Measurements from ENCODE around the gene SCN4B. TPM values are rescaled to one million over a fixed set of nuclear protein-coding genes. Genes with fewer than 3 reads are reported as not detected.
A peak's percentile ranks its signal among the peaks of the same experiment; 100 is the strongest.

Gene SCN4B
- total RNA-seq, 1 experiment from 2014 or later: not detected

DNA sequence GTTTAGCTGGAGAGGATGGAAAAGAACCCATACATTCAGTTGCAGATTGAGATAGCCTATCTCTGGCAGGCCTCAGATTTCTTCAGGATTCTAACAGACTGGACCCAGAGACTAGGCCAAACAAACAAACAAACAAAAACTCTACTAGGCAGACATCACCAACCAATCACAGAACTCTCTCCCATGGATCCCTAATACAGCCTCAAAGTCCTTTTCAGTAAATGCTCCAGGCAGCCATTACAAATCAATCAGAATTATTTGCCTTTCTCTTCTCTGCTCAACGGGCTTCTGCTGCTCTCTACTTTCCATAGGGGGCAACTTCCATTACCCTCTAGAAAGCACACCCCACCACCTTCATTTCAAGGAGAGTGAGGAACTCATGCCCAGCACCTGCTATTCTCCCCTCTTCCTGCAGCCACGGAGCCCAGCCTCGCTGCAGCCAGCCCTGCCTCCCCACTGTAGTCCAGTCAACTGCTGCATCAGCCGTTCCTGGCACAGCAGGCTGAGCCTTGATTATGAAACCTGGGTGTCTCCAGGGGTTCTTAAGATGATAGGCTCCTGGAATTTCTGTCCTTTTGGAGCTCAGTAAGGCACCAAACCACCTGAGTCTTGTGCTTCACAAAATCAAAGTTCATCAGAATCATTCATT is 46.8 kb downstream of the SCN4B start:
- no peaks in the 10 kb centered on the region for H4K20me1 ChIP-seq (ENCODE audit: insufficient read depth)
- POLR2A ChIA-PET (ENCODE audit: unreplicated experiment): no interaction called here
- no peaks in the 10 kb centered on the region for H3K27me3 ChIP-seq (ENCODE audit: insufficient read depth, low read depth)
- intact Hi-C loops (cut with micrococcal nuclease; ENCODE audit: unreplicated experiment): no loop called here
- no TSS peak for BruUV-seq (replicated peaks)
- CTCF ChIA-PET: no interaction called here
- no peaks in the 10 kb centered on the region for H3K36me3 ChIP-seq (ENCODE audit: low read depth)
- H3F3A ChIP-seq (ENCODE audit: insufficient read depth, low read depth): no peaks in the 10 kb centered on the region
- no peak for TF ChIP-seq CTCF (conservative IDR thresholded peaks at IDR 0.05)
- no peak for TF ChIP-seq EZH2 (IDR thresholded peaks at IDR 0.05; ENCODE audit: low read depth)
- no peaks in the 10 kb centered on the region for H3K9me2 ChIP-seq (ENCODE audit: insufficient read depth)
- H2AFZ ChIP-seq: no peak overlapping the region
- no peak overlapping the region for H3K27ac ChIP-seq
- H3K4me1 ChIP-seq (replicated peaks; ENCODE audit: insufficient read depth): peaks cover 9% of the 10 kb centered on the region
- no peak overlapping the region for H3K4me3 ChIP-seq
- H3K4me2 ChIP-seq: no peak overlapping the region
- H3K79me2 ChIP-seq (ENCODE audit: low read depth): no peaks in the 10 kb centered on the region
- no peaks in the 10 kb centered on the region for H3K9me3 ChIP-seq (ENCODE audit: insufficient read depth, low read depth)
- DNase-seq: no peak

- no TSS peak for BruUV-seq (replicated peaks)
- peaks cover 7% of the 10 kb centered on the region; the same call in 1 of the 2 replicates for H3K4me1 ChIP-seq (replicated peaks; ENCODE audit: insufficient read depth)
- no peaks in the 10 kb centered on the region for H3K79me2 ChIP-seq (ENCODE audit: low read depth)
- H3K27me3 ChIP-seq (ENCODE audit: insufficient read depth, low read depth): no peaks in the 10 kb centered on the region
- TF ChIP-seq EZH2 (IDR thresholded peaks at IDR 0.05; ENCODE audit: low read depth): no peak
- no peak for TF ChIP-seq CTCF (conservative IDR thresholded peaks at IDR 0.05)
- CTCF ChIA-PET: no interaction called here
- no peak for DNase-seq
- POLR2A ChIA-PET (ENCODE audit: unreplicated experiment): no interaction called here
- H3K27ac ChIP-seq: no peak overlapping the region
- no peaks in the 10 kb centered on the region for H3K9me3 ChIP-seq (ENCODE audit: insufficient read depth, low read depth)
- no peaks in the 10 kb centered on the region for H3K36me3 ChIP-seq (ENCODE audit: low read depth)
- no peaks in the 10 kb centered on the region for H3F3A ChIP-seq (ENCODE audit: insufficient read depth, low read depth)
- H2AFZ ChIP-seq: no peak overlapping the region
- H4K20me1 ChIP-seq (ENCODE audit: insufficient read depth): no peaks in the 10 kb centered on the region
- intact Hi-C loops (cut with micrococcal nuclease; ENCODE audit: unreplicated experiment): no loop called here
- no peak overlapping the region for H3K4me2 ChIP-seq
- H3K9me2 ChIP-seq (ENCODE audit: insufficient read depth): no peaks in the 10 kb centered on the region
- H3K4me3 ChIP-seq: no peak overlapping the region
Measured at GRCh38 chr11:118104491-118104890, 48.1 kb downstream of the SCN4B start.

DNA sequence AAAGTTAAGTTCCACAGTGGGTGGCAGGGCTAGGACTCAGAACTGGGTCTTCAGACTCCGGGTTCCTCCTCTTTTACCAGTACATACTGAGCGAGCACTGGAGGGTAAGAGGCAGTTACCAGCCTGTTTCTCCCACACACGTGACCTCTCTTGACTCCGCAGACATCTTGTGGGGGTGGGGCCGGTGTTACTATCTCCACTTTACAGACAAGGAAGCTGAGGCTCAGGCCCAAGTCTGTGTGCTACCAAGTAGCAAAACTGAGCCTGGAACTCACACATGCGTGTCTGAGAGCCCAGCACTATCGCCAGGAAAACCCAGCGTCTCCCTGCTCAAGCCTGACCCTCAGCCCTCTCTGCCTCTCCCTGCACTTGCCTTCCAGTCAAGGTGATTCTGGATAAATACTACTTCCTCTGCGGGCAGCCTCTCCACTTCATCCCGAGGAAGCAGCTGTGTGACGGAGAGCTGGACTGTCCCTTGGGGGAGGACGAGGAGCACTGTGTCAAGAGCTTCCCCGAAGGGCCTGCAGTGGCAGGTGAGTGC is 49.8 kb downstream of the SCN4B start:
- no peak for TF ChIP-seq EZH2 (IDR thresholded peaks at IDR 0.05; ENCODE audit: low read depth)
- TF ChIP-seq CTCF (conservative IDR thresholded peaks at IDR 0.05): no peak
- Histone ChIP-seq H2AFZ (no peak overlapping the region), H3F3A (ENCODE audit: insufficient read depth, low read depth) (no peaks in the 10 kb centered on the region), H3K9me2 (ENCODE audit: insufficient read depth) (no peaks in the 10 kb centered on the region), H3K9me3 (ENCODE audit: insufficient read depth, low read depth) (no peaks in the 10 kb centered on the region), H3K27me3 (ENCODE audit: insufficient read depth, low read depth) (no peaks in the 10 kb centered on the region), H3K4me1 (replicated peaks; ENCODE audit: insufficient read depth) (peaks cover 7% of the 10 kb centered on the region; the same call in 1 of the 2 replicates), H4K20me1 (ENCODE audit: insufficient read depth) (no peaks in the 10 kb centered on the region), H3K4me3 (no peak overlapping the region), H3K79me2 (ENCODE audit: low read depth) (no peaks in the 10 kb centered on the region), H3K36me3 (ENCODE audit: low read depth) (no peaks in the 10 kb centered on the region), H3K4me2 (no peak overlapping the region), H3K27ac (no peak overlapping the region)
- no TSS peak for BruUV-seq (replicated peaks)
- intact Hi-C loops (cut with micrococcal nuclease; ENCODE audit: unreplicated experiment): no loop called here
- peak in 1 of 2 experiments; percentile 33 for DNase-seq
- CTCF ChIA-PET: no interaction called here
- POLR2A ChIA-PET (ENCODE audit: unreplicated experiment): no interaction called here

Data from PC-9 (cell line).